KMS-11 (cell line): ENCODE data around the gene URGCP.
A peak's percentile ranks its signal among the peaks of the same experiment; 100 is the strongest.

Source experiments
- H2AFZ ChIP-seq: fragments of 200-600 bp; sonication (generic); 2 replicates; pipeline ENCODE4 v1.6.1; 2016; ENCODE audit warnings: antibody characterized with exemption, mixed run types, low read depth
- H3K27ac ChIP-seq: fragments of 200-600 bp; sonication (generic); 2 replicates; pipeline ENCODE4 v1.6.1; 2016; ENCODE audit warnings: mild to moderate bottlenecking, mixed run types
- H3K27me3 ChIP-seq: fragments of 200-600 bp; sonication (generic); 2 replicates; pipeline ENCODE4 v1.6.1; 2017; ENCODE audit warnings: mild to moderate bottlenecking, low read depth, mixed run types, moderate library complexity; ENCODE audit not compliant: insufficient read depth
- H3K36me3 ChIP-seq: fragments of 200-600 bp; sonication (generic); 2 replicates; pipeline ENCODE4 v1.6.1; 2017; ENCODE audit warnings: mild to moderate bottlenecking, mixed run types; ENCODE audit not compliant: insufficient read depth
- H3K4me1 ChIP-seq: fragments of 200-600 bp; sonication (generic); 2 replicates; pipeline ENCODE4 v1.6.1; 2016; ENCODE audit warnings: mild to moderate bottlenecking, low read depth, mixed run types; ENCODE audit not compliant: poor library complexity, severe bottlenecking
- H3K4me2 ChIP-seq: fragments of 200-600 bp; sonication (generic); 2 replicates; pipeline ENCODE4 v1.7.0; 2016; ENCODE audit warnings: mild to moderate bottlenecking, mixed run types
- H3K4me3 ChIP-seq: fragments of 200-600 bp; sonication (generic); IDR thresholded peaks from 2 replicates; pipeline ENCODE4 v1.6.1; 2017; ENCODE audit warnings: low read depth, low read length, mixed read lengths; ENCODE audit not compliant: insufficient read depth
- H3K79me2 ChIP-seq: fragments of 200-600 bp; sonication (generic); 2 replicates; pipeline ENCODE4 v1.6.1; 2016; ENCODE audit warnings: low read depth, mixed run types; ENCODE audit not compliant: insufficient read depth
- H3K9ac ChIP-seq: fragments of 200-600 bp; sonication (generic); 2 replicates; pipeline ENCODE4 v1.6.1; 2016; ENCODE audit warnings: mild to moderate bottlenecking, mixed run types
- H4K20me1 ChIP-seq: fragments of 200-600 bp; sonication (generic); 2 replicates; pipeline ENCODE4 v1.6.1; 2016; ENCODE audit warnings: mild to moderate bottlenecking, mixed run types; ENCODE audit not compliant: insufficient read depth
- CTCF ChIP-seq: fragments of 200-600 bp; sonication (generic); conservative IDR thresholded peaks from 2 replicates; pipeline ENCODE4 v1.6.1; 2017; ENCODE audit warnings: low read depth, mild to moderate bottlenecking, antibody characterized with exemption, low read length, moderate library complexity, mixed read lengths

Gene URGCP

GRCh38 chr7:43849047-43849446, 57.3 kb downstream of the URGCP start:
- peak overlapping the region; percentile 52; the same call in 1 of the 2 replicates for H3K27ac ChIP-seq
- H3K27me3 ChIP-seq = no peaks in the 10 kb centered on the region
- no peak for TF ChIP-seq CTCF

GRCh38 chr7:43847496-43847895, 58.9 kb downstream of the URGCP start:
- H3K9ac ChIP-seq = no peak overlapping the region
- no peak overlapping the region for H3K27ac ChIP-seq
- no peaks in the 10 kb centered on the region for H3K27me3 ChIP-seq
- H3K4me2 ChIP-seq = no peak overlapping the region
- H3K4me3 ChIP-seq = no peak overlapping the region
- H3K79me2 ChIP-seq = no peaks in the 10 kb centered on the region
- no peak overlapping the region for H2AFZ ChIP-seq
- no peaks in the 10 kb centered on the region for H3K36me3 ChIP-seq
- no peak for TF ChIP-seq CTCF
- H3K4me1 ChIP-seq = peaks cover 52% of the 10 kb centered on the region
- H4K20me1 ChIP-seq = no peaks in the 10 kb centered on the region

More at GRCh38 chr7:43849047-43849446, 57.3 kb downstream of the URGCP start:
- no peak overlapping the region for H2AFZ ChIP-seq
- no peak overlapping the region for H3K9ac ChIP-seq
- H3K4me2 ChIP-seq = 0 out of 2 replicates have a peak overlapping the region, but pooled peaks have one; percentile 12
- no peaks in the 10 kb centered on the region for H4K20me1 ChIP-seq
- H3K79me2 ChIP-seq = no peaks in the 10 kb centered on the region
- H3K36me3 ChIP-seq = no peaks in the 10 kb centered on the region
- H3K4me1 ChIP-seq = peaks cover 55% of the 10 kb centered on the region
- no peak overlapping the region for H3K4me3 ChIP-seq

GRCh38 chr7:43844662-43845061, 61.7 kb downstream of the URGCP start:
- H3K36me3 ChIP-seq = no peaks in the 10 kb centered on the region
- no peaks in the 10 kb centered on the region for H3K27me3 ChIP-seq
- H3K4me3 ChIP-seq = no peak overlapping the region
- no peak overlapping the region for H3K27ac ChIP-seq
- H4K20me1 ChIP-seq = no peaks in the 10 kb centered on the region
- no peaks in the 10 kb centered on the region for H3K79me2 ChIP-seq
- no peak for TF ChIP-seq CTCF
- H3K9ac ChIP-seq = no peak overlapping the region
- peaks cover 30% of the 10 kb centered on the region for H3K4me1 ChIP-seq
- no peak overlapping the region for H3K4me2 ChIP-seq
- H2AFZ ChIP-seq = no peak overlapping the region

- Histone ChIP-seq H3K4me3 (no peak overlapping the region), H3K4me2 (no peak overlapping the region), H3K79me2 (no peaks in the 10 kb centered on the region), H3K4me1 (peaks cover 26% of the 10 kb centered on the region), H3K9ac (no peak overlapping the region), H3K27me3 (no peaks in the 10 kb centered on the region), H4K20me1 (no peaks in the 10 kb centered on the region), H3K36me3 (no peaks in the 10 kb centered on the region), H3K27ac (no peak overlapping the region), H2AFZ (no peak overlapping the region)
- no peak for TF ChIP-seq CTCF
Measured at GRCh38 chr7:43844257-43844656, 62.1 kb downstream of the URGCP start.
